ENCODE results near the gene GALNT7.

Gene GALNT7

DNA sequence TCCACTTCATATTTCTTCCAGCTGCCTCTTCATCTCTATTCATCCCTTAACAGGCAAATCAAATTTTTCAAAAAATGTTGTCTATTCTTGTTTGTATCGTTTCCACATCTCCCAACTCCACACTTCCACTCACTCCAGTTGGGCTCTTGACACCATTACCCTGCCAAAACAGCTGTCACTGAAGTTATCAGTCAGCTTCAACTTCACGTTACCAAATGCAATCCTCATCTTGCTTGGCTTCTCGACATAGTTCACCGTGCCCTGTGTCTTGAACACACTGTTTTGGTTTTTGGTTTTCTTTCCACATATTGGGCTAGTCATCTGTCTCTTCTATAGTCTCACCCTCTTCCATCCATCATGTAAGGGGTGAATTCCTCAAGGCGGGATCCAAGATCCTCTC is 65.2 kb downstream of the GALNT7 start:
- DNase-seq (ENCODE audit: low read depth in 2 of 2) = no peak

DNA sequence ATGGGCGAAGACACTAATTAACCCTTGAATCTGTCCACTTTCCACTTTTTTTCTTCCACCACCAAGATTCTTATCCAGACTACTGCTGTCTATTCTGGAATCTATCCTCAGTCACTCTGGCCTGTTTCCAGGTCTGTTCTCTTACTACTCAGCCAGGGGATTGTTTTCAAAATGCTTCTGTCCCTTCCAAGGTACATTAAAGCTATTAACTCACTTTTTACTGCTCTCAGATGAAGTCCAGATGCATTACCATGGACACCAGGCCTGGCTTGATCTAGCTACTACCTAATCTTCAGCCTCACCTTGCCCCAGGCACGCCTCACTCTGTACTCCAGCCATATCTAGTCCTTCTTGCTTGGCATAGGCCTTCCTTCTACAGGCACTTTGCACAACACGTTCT is 66.4 kb downstream of the GALNT7 start:
- DNase-seq (ENCODE audit: low read depth in 2 of 2) = no peak

DNA sequence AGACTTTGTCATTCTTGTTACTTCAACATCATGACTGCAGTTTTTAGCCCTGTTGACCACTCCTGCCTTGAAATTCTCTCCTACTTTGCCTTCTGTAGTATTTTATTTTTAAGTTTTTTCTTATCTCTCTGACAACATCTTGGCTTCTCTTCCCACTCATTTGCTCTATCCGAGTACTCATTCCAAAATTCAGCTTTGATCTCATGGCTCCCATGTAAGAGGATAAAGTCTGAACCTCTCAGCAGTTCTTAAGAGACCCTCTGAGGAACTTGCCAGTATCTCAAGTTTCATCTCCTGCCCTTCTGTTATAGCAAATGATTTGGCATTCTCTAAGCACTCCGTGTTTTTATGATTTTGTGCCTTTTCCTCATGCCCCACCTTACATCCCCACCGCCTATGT is 67.7 kb downstream of the GALNT7 start:
- no peak for DNase-seq (ENCODE audit: low read depth in 2 of 2)

GRCh38 chr4:173237152-173237551 is 68.5 kb downstream of the GALNT7 start:
- DNase-seq (ENCODE audit: low read depth in 2 of 2) = no peak

DNA sequence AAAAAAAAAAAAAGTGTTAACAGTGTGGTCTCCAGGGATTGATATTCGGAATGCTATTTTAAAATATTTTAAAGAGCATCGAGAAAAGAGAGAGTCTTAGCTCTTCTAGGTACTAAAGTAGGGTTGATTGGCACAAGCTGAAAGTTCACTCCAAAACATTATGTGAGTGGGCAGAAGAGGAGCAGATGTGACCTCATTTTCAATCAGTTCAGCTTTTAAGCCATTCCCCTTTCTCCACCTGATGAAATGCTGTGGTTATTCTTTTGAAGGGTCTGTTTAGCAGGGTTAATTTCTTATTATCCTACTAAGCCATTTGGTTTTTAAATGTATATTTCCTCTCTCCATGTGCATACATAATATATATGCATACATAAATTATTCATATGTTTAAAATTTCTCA is 69.2 kb downstream of the GALNT7 start:
- DNase-seq (ENCODE audit: low read depth in 2 of 2) = no peak

DNA sequence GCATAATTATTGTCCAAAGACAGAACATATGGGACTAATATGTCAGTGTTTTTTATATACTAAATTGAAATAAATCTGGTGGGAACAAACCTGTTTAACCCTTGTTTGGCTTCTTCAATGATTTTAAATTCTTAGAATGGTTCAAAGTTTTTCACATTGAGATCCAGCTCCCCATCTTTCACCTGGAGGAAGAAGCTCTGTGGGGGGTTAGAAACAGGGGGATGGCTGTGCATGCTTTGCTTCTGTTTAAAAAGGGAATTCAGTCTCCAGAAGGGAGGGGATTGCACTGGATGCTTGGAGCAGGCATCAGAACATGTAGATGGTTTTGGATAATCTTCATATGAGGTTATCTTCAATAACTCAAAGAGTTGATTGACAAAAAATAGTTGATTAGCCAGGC is 72.1 kb downstream of the GALNT7 start:
- no peak for DNase-seq (ENCODE audit: low read depth in 2 of 2)

DNA sequence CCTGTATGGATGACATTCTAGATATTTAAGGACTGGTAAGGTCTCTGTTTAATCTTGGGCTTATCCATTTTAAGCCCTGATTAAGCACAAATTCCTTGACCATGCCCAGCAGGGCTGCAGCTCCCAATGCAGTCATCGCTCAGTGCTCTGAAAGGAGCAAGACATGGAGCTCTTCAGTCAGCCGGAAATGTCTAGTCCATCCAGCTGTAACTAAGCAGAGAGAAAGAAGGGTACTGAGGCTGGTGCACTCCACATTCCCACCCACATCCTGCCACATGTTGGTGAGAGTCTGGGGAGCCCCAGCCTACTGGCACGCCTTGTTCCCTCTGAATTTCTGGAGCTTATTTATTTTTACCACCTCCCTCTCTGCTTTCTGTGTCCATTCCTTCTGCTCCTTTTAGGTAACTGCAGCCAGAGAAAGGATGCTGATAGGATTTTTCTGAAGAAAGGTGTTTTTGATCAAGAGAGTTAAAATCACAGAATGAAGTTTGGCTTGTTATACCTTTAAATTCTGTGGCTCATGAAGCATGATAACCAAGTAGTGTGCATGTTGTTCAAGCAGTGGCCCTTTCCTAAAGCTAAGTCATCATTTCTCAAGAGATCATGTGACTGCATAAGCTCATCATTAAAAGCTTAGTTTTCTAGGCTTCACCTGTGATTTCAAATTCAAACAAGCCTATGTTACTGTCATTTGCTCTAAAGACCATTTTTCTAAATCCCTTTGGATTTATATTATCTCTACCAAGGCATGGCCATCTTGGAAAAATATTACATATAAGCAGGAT is 74.0 kb downstream of the GALNT7 start:
- DNase-seq (ENCODE audit: low read depth in 2 of 2) = no peak

GRCh38 chr4:173243321-173243720 is 74.7 kb downstream of the GALNT7 start:
- DNase-seq (ENCODE audit: low read depth in 2 of 2) = no peak

DNA sequence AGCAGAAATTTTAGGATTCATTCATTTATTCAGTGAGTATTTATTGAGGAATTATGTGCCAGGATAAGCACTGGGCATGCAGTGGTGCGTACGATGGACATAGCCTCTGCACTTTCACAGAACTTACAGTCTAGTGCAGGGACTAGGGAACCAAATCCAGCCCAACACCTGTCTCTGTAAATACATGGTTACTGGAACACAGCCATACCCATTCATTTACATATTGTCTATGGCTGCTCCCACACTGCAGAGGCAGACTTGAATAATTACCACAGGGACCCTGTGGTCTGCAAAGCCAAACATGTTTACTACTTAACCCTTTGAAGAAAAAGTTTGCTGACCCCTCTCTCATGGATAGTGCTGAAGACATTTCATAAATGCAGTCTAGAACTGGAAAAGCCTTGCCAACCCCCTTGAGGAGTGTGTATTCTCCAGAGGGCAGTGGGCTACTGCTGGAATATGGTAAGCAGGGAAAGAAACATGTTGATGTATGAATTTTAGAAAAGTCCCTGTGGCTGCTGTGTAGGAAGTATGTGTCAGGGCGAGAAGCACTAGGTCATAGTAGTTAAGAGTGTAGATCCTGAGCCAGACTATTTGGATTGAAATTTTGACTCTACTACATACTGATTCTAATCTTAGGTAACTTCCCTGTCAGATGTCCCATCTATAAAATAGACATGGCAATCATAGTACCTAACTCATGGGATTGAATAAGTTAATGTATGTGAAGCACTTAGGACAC is 75.5 kb downstream of the GALNT7 start:
- no peak for DNase-seq (ENCODE audit: low read depth in 2 of 2)

GRCh38 chr4:173245952-173246351 is 77.3 kb downstream of the GALNT7 start:
- no peak for DNase-seq (ENCODE audit: low read depth in 2 of 2)

DNA sequence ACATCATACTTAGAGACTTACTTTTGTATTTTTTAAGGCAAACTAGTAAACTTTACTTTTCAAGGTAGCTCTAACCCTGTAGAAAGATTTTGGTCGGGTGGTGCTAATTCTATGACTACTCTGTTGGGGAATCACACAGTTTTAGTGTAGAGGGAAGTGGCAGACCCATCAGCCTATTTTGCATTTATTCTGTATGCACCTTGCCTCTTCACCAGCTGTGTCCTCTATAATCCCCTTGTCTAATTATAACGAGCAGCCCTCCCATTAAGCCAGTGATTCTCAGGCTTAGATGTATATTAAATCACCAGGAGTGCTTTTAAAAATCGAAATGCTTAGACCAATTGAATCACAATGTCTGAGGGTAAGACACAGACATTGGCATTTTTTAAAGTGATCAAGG is 78.1 kb downstream of the GALNT7 start:
- DNase-seq (ENCODE audit: low read depth in 2 of 2) = no peak

- no peak for DNase-seq (ENCODE audit: low read depth in 2 of 2)
Measured at GRCh38 chr4:173247321-173247720, 78.7 kb downstream of the GALNT7 start.

DNA sequence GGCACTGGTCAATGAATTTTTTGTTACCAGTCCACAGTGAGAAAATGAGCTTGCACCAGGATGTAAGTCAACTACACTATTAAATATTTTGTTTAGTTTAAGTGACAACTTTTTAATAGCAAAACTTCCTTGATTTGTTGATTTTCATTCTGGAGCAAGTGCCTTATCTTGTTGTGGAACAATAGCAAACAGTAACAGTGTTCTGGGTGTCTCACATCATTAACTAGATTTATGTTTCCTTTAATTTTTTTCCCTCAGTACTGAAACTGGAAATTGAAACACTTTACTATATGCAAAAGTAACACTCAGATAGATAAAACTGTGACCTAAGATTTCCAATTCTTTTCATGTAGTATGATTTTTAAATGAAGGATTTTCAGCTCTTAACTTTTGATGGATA is 80.1 kb downstream of the GALNT7 start:
- DNase-seq (ENCODE audit: low read depth in 2 of 2) = no peak

DNA sequence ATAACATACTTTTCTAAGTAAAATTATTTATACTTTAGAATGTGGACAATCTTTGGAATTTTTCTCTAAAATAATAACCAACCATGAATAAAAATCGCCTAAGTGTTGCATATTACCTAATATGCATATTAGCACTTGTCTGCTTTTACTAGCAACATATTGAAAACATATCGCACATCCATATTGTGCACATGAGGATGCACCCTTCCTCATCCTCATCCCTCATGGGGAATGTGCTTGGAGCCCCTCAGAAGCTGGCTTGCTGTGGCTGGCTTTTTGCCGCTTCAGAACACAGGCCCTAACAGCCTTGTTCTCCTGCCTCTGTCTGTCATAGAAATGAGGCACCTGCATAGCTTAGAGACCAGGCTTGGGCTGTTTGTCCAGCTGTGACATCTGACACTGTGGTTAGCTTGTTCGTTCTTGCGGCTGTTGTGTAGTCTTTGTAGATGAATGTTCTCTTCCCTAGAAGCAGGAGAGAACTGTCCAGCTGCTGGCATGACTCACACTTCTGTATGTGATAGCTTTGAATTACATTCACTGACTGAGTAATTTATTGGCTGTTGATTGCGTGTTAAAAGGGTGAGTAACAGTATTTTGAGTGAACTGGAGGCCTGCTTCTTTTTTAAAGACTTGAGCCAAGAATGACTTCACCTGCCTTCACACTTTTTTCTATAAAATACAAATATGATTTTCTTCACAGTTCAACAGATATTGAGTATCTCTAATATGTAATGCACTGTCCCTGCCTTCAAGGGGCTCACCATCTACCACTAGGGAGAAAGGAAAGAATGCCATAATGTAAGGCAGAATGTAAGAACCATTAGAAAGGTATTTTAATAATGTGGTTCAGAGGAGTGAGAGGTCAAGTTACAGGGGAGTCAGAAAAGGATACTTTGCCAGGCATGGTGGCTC is 83.7 kb downstream of the GALNT7 start:
- peak; percentile 2 to 6 for DNase-seq (ENCODE audit: low read depth in 2 of 2)

GRCh38 chr4:173253561-173253960 is 85.0 kb downstream of the GALNT7 start:
- DNase-seq (ENCODE audit: low read depth in 2 of 2) = no peak

DNA sequence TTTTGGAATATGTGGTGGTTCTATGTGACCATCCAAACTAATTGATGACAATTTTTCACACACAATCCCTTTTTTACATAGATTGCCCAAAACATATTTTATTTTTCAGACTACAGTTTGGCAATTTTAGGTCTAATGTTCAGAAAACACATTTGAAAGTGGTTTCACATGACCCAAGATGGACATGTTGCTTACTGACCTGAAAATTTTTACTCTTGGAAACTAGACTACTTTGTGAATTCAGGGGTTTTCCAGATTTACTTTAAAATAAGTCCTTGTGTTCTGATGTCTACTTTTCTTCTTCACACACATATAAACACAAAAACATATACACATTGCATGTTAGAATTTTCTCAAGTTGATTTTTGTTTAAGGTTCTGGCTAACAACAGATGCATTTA is 86.0 kb downstream of the GALNT7 start:
- DNase-seq (ENCODE audit: low read depth in 2 of 2) = no peak

DNA sequence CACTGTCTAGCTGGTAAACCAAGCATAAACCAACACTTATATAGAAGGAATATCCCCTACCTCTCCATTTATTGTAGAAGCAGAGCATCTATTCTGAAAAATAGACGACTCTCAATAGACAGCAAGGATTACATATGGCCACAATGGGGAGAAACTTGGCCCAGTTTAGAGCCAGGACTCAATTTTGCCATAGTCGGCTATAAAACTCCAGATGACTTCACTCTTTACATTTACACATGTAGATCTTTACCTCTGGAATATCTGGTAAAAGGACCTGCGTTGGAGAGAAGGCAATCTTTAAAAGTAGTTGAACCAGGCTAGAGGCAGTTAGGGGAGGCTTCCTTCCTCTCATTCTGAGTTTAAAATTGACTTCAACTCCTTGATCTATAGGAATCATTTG is 88.2 kb downstream of the GALNT7 start:
- no peak for DNase-seq (ENCODE audit: low read depth in 2 of 2)

- peak; percentile 19 to 34 for DNase-seq (ENCODE audit: low read depth in 2 of 2)
Measured at GRCh38 chr4:173257732-173258717, 89.4 kb downstream of the GALNT7 start.

- no peak for DNase-seq (ENCODE audit: low read depth in 2 of 2)
Measured at GRCh38 chr4:173258866-173259265, 90.3 kb downstream of the GALNT7 start.

DNA sequence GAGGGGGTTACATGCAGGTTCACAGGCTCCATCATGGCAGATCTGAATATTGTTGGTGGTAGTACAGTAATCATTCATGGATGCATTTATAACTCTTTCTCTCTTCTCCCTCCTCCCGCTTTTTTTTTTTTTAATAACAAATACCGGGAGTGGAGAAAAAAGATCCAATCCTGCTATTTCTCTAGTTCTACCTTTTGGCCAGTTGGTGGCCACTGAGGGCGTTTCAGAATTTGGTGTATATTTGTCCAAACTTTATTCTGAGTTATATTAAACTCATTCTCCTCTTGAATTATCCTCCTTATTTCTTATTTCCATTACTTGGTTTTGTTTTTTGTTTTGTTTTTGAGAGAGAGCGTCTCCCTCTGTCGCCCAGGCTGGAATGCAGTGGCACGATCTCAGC is 90.7 kb downstream of the GALNT7 start:
- DNase-seq (ENCODE audit: low read depth in 2 of 2) = no peak

- no peak for DNase-seq (ENCODE audit: low read depth in 2 of 2)
Measured at GRCh38 chr4:173261052-173261451, 92.4 kb downstream of the GALNT7 start.

All from stimulated activated CD4-positive, alpha-beta T cell treated with anti-CD3 and anti-CD28 coated beads, Interleukin-4, amount 100 ng/mL, for 48 hours (primary cell).